Keratinocyte (primary cell): Measurements from ENCODE around the gene ABCC8. TPM values are rescaled to one million over a fixed set of nuclear protein-coding genes. Genes with fewer than 3 reads are reported as not detected.

Experiments
- DNase-seq: peaks from one replicate; pipeline ENCODE4 v3.0.0-alpha.2; 2011; ENCODE audit warnings: low read depth, missing footprints, low spot score
- FAIRE-seq: peaks from 2 replicates; lab custom pipeline; 2011; peaks lifted over from hg19 to GRCh38; lab: Jason Lieb, UNC
- H2AFZ ChIP-seq: 2 replicates; pipeline ENCODE4 v1.6.0; 2012; ENCODE audit warnings: low read length, control low read depth, inconsistent platforms; ENCODE audit not compliant: control insufficient read depth
- H3K27ac ChIP-seq: 2 replicates; pipeline ENCODE4 v1.5.1; 2011; ENCODE audit warnings: low read length; ENCODE audit not compliant: control insufficient read depth, insufficient read depth
- H3K27me3 ChIP-seq: 3 replicates; pipeline ENCODE4 v1.6.0; 2011; ENCODE audit warnings: low read length; ENCODE audit not compliant: control insufficient read depth, insufficient read depth; ENCODE audit errors: extremely low read depth
- H3K36me3 ChIP-seq, 2 experiments: 2 replicates in 1 of 2; 3 replicates in 1 of 2; pipeline ENCODE4 v1.5.1; 2011; ENCODE audit warnings: low read length in 2 of 2, mild to moderate bottlenecking in 1 of 2; ENCODE audit not compliant: control insufficient read depth in 2 of 2, insufficient read depth in 2 of 2; ENCODE audit errors: extremely low read depth in 1 of 2
- H3K4me1 ChIP-seq: 3 replicates; pipeline ENCODE4 v1.5.1; 2011; ENCODE audit warnings: low read length; ENCODE audit not compliant: control insufficient read depth, insufficient read depth; ENCODE audit errors: extremely low read depth
- H3K4me2 ChIP-seq: 3 replicates; pipeline ENCODE4 v1.6.0; 2011; ENCODE audit warnings: low read depth, low read length; ENCODE audit not compliant: control insufficient read depth, insufficient read depth; ENCODE audit errors: extremely low read depth
- H3K4me3 ChIP-seq, 3 experiments: fragments of 200-600 bp in 1 of 3; sonication (generic) in 1 of 3; 2 replicates in 2 of 3; 3 replicates in 1 of 3; pipeline ENCODE4 v1.5.1; 2011 to 2016; ENCODE audit warnings: low read length in 3 of 3, mild to moderate bottlenecking in 3 of 3, control low read depth in 2 of 3, inconsistent platforms in 1 of 3, low read depth in 1 of 3, mixed read lengths in 1 of 3, mixed run types in 1 of 3, moderate library complexity in 1 of 3; ENCODE audit not compliant: control insufficient read depth in 2 of 3, insufficient read depth in 2 of 3; ENCODE audit errors: extremely low read depth in 1 of 3
- H3K79me2 ChIP-seq: 2 replicates; pipeline ENCODE4 v1.6.0; 2012; ENCODE audit warnings: low read length; ENCODE audit not compliant: control insufficient read depth, insufficient read depth
- H3K9ac ChIP-seq: 3 replicates; pipeline ENCODE4 v1.6.0; 2011; ENCODE audit warnings: low read length; ENCODE audit not compliant: control insufficient read depth, insufficient read depth; ENCODE audit errors: extremely low read depth
- H3K9me1 ChIP-seq: 3 replicates; pipeline ENCODE4 v1.6.0; 2011; ENCODE audit warnings: low read length; ENCODE audit not compliant: control insufficient read depth, insufficient read depth; ENCODE audit errors: extremely low read depth
- H3K9me3 ChIP-seq: 2 replicates; pipeline ENCODE4 v1.5.1; 2012; ENCODE audit warnings: low read depth, low read length; ENCODE audit not compliant: control insufficient read depth
- H4K20me1 ChIP-seq: 3 replicates; pipeline ENCODE4 v1.6.0; 2011; ENCODE audit warnings: low read length; ENCODE audit not compliant: control insufficient read depth, insufficient read depth; ENCODE audit errors: extremely low read depth
- CTCF ChIP-seq, 3 experiments: IDR thresholded peaks in 1 of 3; conservative IDR thresholded peaks in 1 of 3; optimal IDR thresholded peaks in 1 of 3; 2 replicates in 2 of 3; 3 replicates in 1 of 3; pipeline versions ENCODE3 to v1.5.1; 2011; ENCODE audit warnings: low read length in 3 of 3, mild to moderate bottlenecking in 3 of 3, moderate library complexity in 2 of 3, control low read depth in 1 of 3, inconsistent platforms in 1 of 3; ENCODE audit not compliant: insufficient read depth in 2 of 3; ENCODE audit errors: extremely low read depth in 1 of 3
- EZH2 ChIP-seq: IDR thresholded peaks from one replicate; pipeline ENCODE4 v1.6.1; 2012; ENCODE audit warnings: inconsistent platforms, mild to moderate bottlenecking, low read length, moderate library complexity
- dilution Hi-C: fragments of 300-500 bp; cut with MboI; formaldehyde crosslinking; loops from one replicate; pipeline ENCODE4 v1.7.0; 2020; ENCODE audit warnings: low sequenced_read_pairs; ENCODE audit not compliant: extremely low pct_ligation_motif_present
- polyA minus RNA-seq, 3 experiments: library from RNA; depleted of rRNA, polyadenylated mRNA; stranded (reverse); fragments of >200 nt; gene quantifications; 1 replicate in 1 of 3; 2 replicates in 1 of 3; 3 replicates in 1 of 3; pipeline ENCODE4 v1.2.3, GENCODE V29; 2011
- polyA plus RNA-seq, 5 experiments: library from polyadenylated mRNA; depleted of rRNA in 3 of 5; stranded (reverse) in 3 of 5; stranded (forward) in 1 of 5; unstranded in 1 of 5; fragments of >200 nt; gene quantifications; 1 replicate in 1 of 5; 2 replicates in 3 of 5; 3 replicates in 1 of 5; pipeline versions ENCODE4 v1.2.1 to v1.2.3, GENCODE V29; 2011 to 2012; ENCODE audit warnings: missing spikeins in 2 of 5, low read depth in 1 of 5, low replicate concordance in 1 of 5

ABCC8 gene
- not detected in 3 replicates for polyA plus RNA-seq
- not detected for polyA plus RNA-seq (2011; ENCODE audit: low read depth)
- polyA plus RNA-seq (2011; cell fraction: cytosol; rRNA removed), result not detected in 2 replicates
- polyA plus RNA-seq (2011; cell fraction: nucleus; rRNA removed), result not detected in 2 replicates
- polyA plus RNA-seq (2012; ENCODE audit: low replicate concordance), result not detected in 2 replicates
- polyA minus RNA-seq, result not detected in 3 replicates
- polyA minus RNA-seq (2011; cell fraction: cytosol; rRNA and poly(A)+ RNA removed), result not detected
- polyA minus RNA-seq (2011; cell fraction: nucleus; rRNA and poly(A)+ RNA removed), result 0.11 TPM in 1 of 2 replicates, not detected in the other

GRCh38 chr11:17476317-17477083, at the start of gene ABCC8:
Gene ABCC8 (minus strand): TSS chr11:17476845. CDS start chr11:17476776, 69 bp downstream.
- Histone ChIP-seq H3K4me3 (no peak within 1 kb of the TSS), H3K9me1 (no peaks in the 10 kb centered on the region), H3K9me3 (no peaks in the 10 kb centered on the region), H3K27me3 (peaks cover 67% of the 10 kb centered on the region), H3K9ac (no peak within 1 kb of the TSS), H3K4me2 (no peak within 1 kb of the TSS), H3K79me2 (no peaks in the 10 kb centered on the region), H3K27ac (no peak within 1 kb of the TSS), H3K4me1 (no peaks in the 10 kb centered on the region), H2AFZ (no peak within 1 kb of the TSS), H4K20me1 (no peaks in the 10 kb centered on the region), H3K36me3 (no peaks in the 10 kb centered on the region)
- FAIRE-seq, result no peak
- no peak for DNase-seq
- TF ChIP-seq CTCF (optimal IDR thresholded peaks at IDR 0.05 in 1 of 3, IDR thresholded peaks at IDR 0.05 in 1 of 3, conservative IDR thresholded peaks at IDR 0.05 in 1 of 3; ENCODE audit: extremely low read depth in 1 of 3, insufficient read depth in 2 of 3, low read length in 3 of 3) (no peak), EZH2 (peak; percentile 48)
- dilution Hi-C loops, result no loop called here

- Histone ChIP-seq H3K4me3 (no peak overlapping the region), H3K9me3 (no peaks in the 10 kb centered on the region), H3K9me1 (no peaks in the 10 kb centered on the region), H2AFZ (no peak overlapping the region), H3K27me3 (peaks cover 11% of the 10 kb centered on the region), H3K27ac (no peak overlapping the region), H3K4me1 (no peaks in the 10 kb centered on the region), H3K4me2 (no peak overlapping the region), H4K20me1 (no peaks in the 10 kb centered on the region), H3K36me3 (no peaks in the 10 kb centered on the region), H3K9ac (no peak overlapping the region), H3K79me2 (no peaks in the 10 kb centered on the region)
- dilution Hi-C loops, result no loop called here
- no peak for DNase-seq
- TF ChIP-seq CTCF (optimal IDR thresholded peaks at IDR 0.05 in 1 of 3, IDR thresholded peaks at IDR 0.05 in 1 of 3, conservative IDR thresholded peaks at IDR 0.05 in 1 of 3; ENCODE audit: extremely low read depth in 1 of 3, insufficient read depth in 2 of 3, low read length in 3 of 3), result no peak
- no peak for TF ChIP-seq EZH2
- no peak for FAIRE-seq
Observed at GRCh38 chr11:17526326-17526725, 49.7 kb upstream of the ABCC8 start.
